ENCODE data around the gene FAM210A. TPM values are rescaled to one million over a fixed set of nuclear protein-coding genes. Genes with fewer than 3 reads are reported as not detected.

FAM210A gene
- total RNA-seq, 6 experiments from 2014 or later, result 9.3 to 21.9 (median 11.8) TPM

DNA sequence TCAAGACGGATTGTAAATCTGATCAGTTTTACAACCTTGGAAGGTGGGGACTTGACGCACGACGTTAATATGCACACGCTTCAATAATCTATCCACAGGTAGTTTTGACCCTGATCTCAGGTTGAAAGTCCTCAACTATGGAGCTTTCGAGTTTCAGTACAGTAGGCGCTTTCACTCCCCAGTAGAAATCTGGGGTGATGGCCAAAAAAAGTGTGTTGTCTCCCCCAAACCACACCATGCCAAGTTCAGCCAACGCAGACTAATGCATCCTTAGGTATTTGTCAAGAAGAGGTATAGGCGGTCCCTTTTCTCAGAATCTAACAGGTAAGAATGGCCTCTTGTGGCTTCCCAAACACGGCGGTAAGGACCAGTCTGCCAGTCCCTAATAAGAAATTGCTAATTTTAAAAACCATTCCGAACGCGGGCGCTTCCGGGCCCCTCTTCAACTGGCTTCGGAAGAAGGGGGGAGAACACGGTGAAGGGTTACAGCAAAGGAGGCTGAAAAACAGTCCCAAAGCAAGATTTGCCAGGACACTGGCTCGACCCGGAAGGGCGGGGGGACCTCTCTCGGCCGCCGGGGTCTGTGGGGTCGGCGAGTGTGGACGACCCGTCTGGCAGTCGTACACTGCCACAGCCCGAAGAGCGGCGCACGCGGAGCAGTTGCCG is 659 bp downstream of the FAM210A start:
- intact Hi-C loops (cut with DNase I), result no loop called here
- peak in 2 of 4 donors; percentile 1 to 6 for ATAC-seq

DNA sequence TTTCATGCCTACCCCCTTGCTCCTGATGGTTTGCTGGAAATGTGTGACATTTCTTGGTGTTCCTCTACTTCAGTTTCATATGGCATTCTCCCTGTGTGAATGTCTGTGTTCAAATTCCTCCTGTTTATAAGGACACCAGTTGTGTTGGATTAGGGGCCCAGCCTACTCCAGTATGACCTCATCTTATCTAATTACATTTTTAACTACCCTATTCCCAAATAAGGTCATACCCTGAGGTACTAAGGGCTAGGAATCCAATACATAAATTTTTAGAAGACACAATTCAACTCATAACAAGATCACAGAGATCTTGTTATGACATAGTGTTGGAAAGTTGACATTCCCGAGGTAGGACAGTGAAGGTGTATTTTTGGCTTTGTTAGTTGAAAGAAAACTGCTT is 5.5 kb downstream of the FAM210A start:
- Histone ChIP-seq H3K36me3 (no peaks in the 10 kb centered on the region), H3K27ac (no peak overlapping the region), H3K9me3 (no peaks in the 10 kb centered on the region), H3K4me3 (no peak overlapping the region), H3K4me1 (peaks cover 0 to 12% (median 4%) of the 10 kb centered on the region in 4 donors), H3K27me3 (no peaks in the 10 kb centered on the region)
- DNase-seq (no peak), ATAC-seq (no peak)
- no peak for TF ChIP-seq POLR2A (IDR thresholded peaks at IDR 0.05)
- TF ChIP-seq, protein P1, sequence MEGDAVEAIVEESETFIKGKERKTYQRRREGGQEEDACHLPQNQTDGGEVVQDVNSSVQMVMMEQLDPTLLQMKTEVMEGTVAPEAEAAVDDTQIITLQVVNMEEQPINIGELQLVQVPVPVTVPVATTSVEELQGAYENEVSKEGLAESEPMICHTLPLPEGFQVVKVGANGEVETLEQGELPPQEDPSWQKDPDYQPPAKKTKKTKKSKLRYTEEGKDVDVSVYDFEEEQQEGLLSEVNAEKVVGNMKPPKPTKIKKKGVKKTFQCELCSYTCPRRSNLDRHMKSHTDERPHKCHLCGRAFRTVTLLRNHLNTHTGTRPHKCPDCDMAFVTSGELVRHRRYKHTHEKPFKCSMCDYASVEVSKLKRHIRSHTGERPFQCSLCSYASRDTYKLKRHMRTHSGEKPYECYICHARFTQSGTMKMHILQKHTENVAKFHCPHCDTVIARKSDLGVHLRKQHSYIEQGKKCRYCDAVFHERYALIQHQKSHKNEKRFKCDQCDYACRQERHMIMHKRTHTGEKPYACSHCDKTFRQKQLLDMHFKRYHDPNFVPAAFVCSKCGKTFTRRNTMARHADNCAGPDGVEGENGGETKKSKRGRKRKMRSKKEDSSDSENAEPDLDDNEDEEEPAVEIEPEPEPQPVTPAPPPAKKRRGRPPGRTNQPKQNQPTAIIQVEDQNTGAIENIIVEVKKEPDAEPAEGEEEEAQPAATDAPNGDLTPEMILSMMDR (IDR thresholded peaks at IDR 0.05), result no peak
- intact Hi-C loops (cut with DNase I), result no loop called here
- 100% methylated on average over 1 of the region's 1 CpG for WGBS (ENCODE audit: insufficient coverage, low coverage, low lambda C conversion rate, missing lambda C conversion rate)

More for the DNA sequence above, 659 bp downstream of the FAM210A start:
- Histone ChIP-seq H3K27ac (peak overlapping the region; percentile 73 to 95 (median 90)), H3K4me3 (peak overlapping the region; percentile 82 to 93 (median 91)), H3K36me3 (no peaks in the 10 kb centered on the region), H3K4me1 (peaks cover 0 to 19% (median 7%) of the 10 kb centered on the region in 4 donors), H3K9me3 (no peaks in the 10 kb centered on the region), H3K27me3 (no peaks in the 10 kb centered on the region)
- TF ChIP-seq, protein P1 (IDR thresholded peaks at IDR 0.05), result no peak
- TF ChIP-seq POLR2A (IDR thresholded peaks at IDR 0.05), result no peak
- WGBS (ENCODE audit: insufficient coverage, low coverage, low lambda C conversion rate, missing lambda C conversion rate), result 2% methylated on average over 29 of the region's 35 CpGs
- DNase-seq, result no peak

DNA sequence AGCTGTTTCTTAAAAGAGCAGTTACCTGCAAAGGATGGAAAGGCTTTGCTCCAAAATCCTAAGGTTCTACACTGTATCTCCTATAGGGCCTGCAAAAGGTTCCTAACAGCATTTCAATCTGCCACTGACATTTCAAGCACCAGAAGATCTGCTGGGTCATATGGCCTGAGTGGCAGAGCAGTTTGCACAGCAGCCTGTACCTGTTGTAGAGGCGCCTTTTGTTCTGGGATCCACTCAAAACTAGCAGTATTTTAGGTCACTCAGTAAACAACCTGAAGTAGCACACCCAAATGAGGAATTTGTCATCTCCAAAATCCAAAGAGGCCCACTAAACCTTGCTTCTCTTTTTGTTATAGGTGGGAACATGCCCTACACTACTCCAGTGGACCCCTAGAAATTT is 6.2 kb downstream of the FAM210A start:
- no peak overlapping the region for H3K27ac ChIP-seq

DNA sequence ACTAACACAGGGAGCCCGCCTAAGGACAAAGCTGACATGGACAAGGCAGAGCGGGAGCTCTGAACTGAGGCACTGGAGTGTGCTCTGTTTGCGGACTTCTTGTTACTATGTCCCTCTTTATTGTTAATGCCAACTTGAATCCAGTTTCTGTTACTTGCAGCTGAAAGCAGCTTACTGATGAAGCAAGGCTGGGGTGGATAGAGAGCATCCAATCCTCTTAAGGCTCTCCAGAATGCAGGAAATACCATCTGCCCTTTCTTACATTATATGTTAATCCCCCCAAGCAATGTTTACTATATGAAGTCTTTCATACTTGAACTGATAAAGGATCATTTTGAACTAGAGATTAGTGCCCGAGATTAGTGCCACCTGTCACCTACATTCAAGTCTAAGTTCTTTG is 9.4 kb downstream of the FAM210A start:
- no peak overlapping the region for H3K27ac ChIP-seq
- H3K9me3 ChIP-seq, result no peaks in the 10 kb centered on the region
- no peaks in the 10 kb centered on the region for H3K27me3 ChIP-seq
- ATAC-seq, result no peak
- H3K4me1 ChIP-seq, result peaks cover 0 to 13% (median 4%) of the 10 kb centered on the region in 4 donors
- 64% methylated on average over 1 of the region's 4 CpGs for WGBS (ENCODE audit: insufficient coverage, low coverage, low lambda C conversion rate, missing lambda C conversion rate)
- no peak overlapping the region for H3K4me3 ChIP-seq
- TF ChIP-seq, protein P1 (IDR thresholded peaks at IDR 0.05), result no peak
- TF ChIP-seq POLR2A (IDR thresholded peaks at IDR 0.05), result no peak
- intact Hi-C loops (cut with DNase I), result no loop called here
- no peak for DNase-seq
- no peaks in the 10 kb centered on the region for H3K36me3 ChIP-seq

More for the DNA sequence above, 6.2 kb downstream of the FAM210A start:
- no peaks in the 10 kb centered on the region for H3K9me3 ChIP-seq
- intact Hi-C loops (cut with DNase I), result no loop called here
- 83% methylated on average over 1 of the region's 1 CpG for WGBS (ENCODE audit: insufficient coverage, low coverage, low lambda C conversion rate, missing lambda C conversion rate)
- no peak for ATAC-seq
- no peaks in the 10 kb centered on the region for H3K27me3 ChIP-seq
- peaks cover 0 to 8% (median 2%) of the 10 kb centered on the region in 4 donors for H3K4me1 ChIP-seq
- no peak for TF ChIP-seq POLR2A (IDR thresholded peaks at IDR 0.05)
- TF ChIP-seq, protein P1 (IDR thresholded peaks at IDR 0.05), result no peak
- H3K4me3 ChIP-seq, result no peak overlapping the region
- DNase-seq, result no peak
- no peaks in the 10 kb centered on the region for H3K36me3 ChIP-seq

All from right lobe of liver (tissue), 6 donors.